ENCODE data around the gene TMEM229B. TPM values are rescaled to one million over a fixed set of nuclear protein-coding genes. Genes with fewer than 3 reads are reported as not detected.
A peak's percentile ranks its signal among the peaks of the same experiment; 100 is the strongest.

TMEM229B gene
- total RNA-seq, 2 experiments from 2014 or later = 24.3 to 25.1 TPM

DNA sequence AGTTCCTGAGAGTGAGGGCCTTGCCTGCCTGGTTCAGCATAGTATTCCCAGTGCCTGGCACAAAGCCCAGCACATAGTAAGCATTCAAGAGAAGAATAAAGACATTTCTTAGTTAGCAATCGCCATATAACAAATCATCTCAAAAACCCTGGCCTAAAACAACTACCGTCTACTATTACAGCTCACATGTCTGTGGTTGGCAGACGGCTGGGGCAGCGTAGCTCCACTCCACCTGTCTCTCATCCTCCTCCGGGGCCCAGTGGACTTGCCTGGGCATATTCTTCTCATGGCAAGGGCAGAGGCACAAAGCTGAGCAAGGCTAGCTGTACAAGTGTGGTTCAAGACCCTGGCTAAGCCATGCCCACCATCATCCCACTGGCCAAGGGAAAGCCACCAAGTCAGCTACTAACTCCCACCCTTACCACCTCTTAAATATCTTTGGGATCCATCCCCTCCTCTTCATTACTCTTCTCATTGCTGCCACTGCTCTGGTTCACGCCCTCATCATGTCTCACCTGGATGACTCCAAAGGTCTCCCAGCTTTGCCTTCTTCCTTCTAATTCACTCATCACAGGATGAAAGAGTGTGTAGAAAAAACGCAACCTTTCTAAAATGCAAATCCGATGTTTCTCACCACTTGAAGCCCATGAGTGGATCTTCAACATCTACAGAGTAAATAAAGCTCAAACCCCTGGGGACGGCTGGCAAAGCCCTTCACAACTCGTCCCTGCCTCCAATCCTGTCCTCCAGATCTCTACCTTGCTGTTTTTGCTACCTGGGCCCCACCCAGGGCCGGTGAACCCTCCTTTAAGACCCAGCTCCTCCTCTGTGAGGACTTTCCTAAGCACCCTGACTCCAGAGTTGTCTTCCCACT lies 10.4 kb downstream of the TMEM229B start:
- peak overlapping the region; percentile 32 for H3K27ac Mint-ChIP-seq
- CTCF ChIA-PET = interaction anchor here (0.6 to 0.8 kb wide), 2 partner anchors 10 to 13 kb away, joined by 3 read pairs; no protein-coding TSS in a partner anchor
- no peak for DNase-seq
- H3K36me3 Mint-ChIP-seq (ENCODE audit: low read depth) = peaks cover 8% of the 10 kb centered on the region
- H3K9me3 Mint-ChIP-seq = no peaks in the 10 kb centered on the region
- no peak overlapping the region for H3K4me3 Mint-ChIP-seq
- POLR2A ChIA-PET = interaction anchor here (0.5 kb wide), 1 partner anchor 246 kb away, joined by 3 read pairs; no protein-coding TSS in a partner anchor
- peaks cover 11% of the 10 kb centered on the region for H3K4me1 Mint-ChIP-seq
- H3K27me3 Mint-ChIP-seq = no peaks in the 10 kb centered on the region

DNA sequence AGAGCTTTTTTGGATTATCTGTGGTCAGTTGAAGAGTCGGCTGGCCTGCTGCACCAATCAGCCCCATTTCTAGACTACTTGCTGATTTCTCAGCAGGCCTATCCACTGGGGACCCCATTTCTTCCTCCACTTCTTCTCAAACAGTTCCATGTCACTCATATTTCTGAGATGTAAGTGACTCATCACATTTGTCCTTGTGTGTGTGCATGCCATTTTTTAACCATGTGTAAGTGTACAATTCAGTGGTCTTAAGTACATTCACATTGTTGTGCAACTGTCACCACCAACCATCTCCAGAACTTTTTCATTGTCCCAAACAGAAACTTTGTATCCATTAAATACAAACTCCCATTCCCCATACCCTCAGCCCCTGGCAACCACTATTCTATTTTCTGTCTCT lies 14.2 kb downstream of the TMEM229B start:
- Mint-ChIP-seq H3K4me1 (peaks cover 2% of the 10 kb centered on the region), H3K36me3 (ENCODE audit: low read depth) (peaks cover 8% of the 10 kb centered on the region), H3K27me3 (no peaks in the 10 kb centered on the region), H3K9me3 (no peaks in the 10 kb centered on the region), H3K27ac (no peak overlapping the region), H3K4me3 (no peak overlapping the region)
- DNase-seq = no peak
- ChIA-PET POLR2A (no interaction called here), CTCF (no interaction called here)

DNA sequence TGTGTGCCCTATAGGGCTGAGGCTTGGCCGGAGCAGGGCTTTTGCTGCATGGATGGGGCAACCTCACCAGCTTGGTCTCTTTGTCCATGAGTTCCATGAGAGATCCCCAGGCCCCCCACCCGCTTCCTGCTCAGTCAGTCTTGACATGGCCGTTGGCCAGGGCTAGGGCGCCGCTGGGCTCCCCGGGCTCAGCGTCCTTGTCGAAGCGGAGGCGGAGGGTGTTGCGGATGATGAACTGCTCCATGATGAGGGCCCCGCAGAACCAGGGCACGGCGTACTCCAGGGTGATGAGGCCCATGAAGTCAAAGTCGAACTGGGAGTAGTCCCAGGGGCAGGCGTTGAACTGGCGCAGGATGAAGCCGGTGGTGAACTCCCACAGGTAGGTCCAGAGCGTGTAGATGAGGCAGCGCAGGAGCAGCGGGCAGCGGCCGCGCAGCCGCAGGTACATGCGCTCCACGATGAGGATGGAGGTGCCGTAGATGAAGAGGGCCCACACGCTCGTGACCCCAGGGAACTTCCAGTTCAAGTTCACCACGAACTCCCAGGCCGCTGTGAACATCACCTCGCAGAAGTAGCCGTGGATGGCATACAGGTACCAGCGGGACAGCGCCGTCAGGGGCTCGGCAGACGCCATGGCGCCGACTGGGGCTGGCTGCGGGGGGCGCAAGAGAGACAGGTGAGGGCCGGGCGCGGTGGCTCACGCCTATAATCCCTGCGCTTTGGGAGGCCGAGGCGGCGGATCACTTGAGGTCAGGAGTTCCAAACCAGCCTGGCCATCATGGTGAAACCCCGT lies 15.0 kb downstream of the TMEM229B start:
- Mint-ChIP-seq H3K27ac (no peak overlapping the region), H3K4me3 (no peak overlapping the region), H3K4me1 (peaks cover 2% of the 10 kb centered on the region), H3K27me3 (no peaks in the 10 kb centered on the region), H3K9me3 (no peaks in the 10 kb centered on the region), H3K36me3 (ENCODE audit: low read depth) (peaks cover 8% of the 10 kb centered on the region)
- CTCF ChIA-PET = no interaction called here
- POLR2A ChIA-PET = no interaction called here
- no peak for DNase-seq

DNA sequence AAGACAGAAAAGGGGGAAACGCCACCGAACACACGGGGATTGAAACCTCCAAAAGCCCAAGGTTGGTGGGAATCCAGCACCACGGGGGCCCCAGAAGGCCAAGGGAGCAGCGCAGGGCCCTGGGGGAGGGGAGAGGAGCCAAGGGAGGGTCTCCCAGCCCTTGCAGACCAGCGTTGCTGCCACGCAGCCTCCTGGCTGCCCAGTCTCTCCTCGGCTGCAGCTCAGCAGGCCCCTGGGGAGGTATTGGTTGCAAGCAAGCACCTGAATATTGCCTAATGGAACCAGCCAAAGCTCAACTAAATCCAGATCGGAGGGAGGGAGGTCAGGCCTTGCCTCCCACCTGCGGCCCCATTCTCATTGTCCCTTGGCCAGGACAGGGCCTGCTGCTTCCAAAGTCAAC lies 15.8 kb downstream of the TMEM229B start:
- Mint-ChIP-seq H3K9me3 (no peaks in the 10 kb centered on the region), H3K4me3 (no peak overlapping the region), H3K4me1 (no peaks in the 10 kb centered on the region), H3K27me3 (no peaks in the 10 kb centered on the region), H3K27ac (no peak overlapping the region), H3K36me3 (ENCODE audit: low read depth) (peaks cover 5% of the 10 kb centered on the region)
- CTCF ChIA-PET = interaction anchor here (0.6 kb wide), 1 partner anchor 11 kb away, joined by 3 read pairs; no protein-coding TSS in a partner anchor
- DNase-seq = no peak
- POLR2A ChIA-PET = no interaction called here

DNA sequence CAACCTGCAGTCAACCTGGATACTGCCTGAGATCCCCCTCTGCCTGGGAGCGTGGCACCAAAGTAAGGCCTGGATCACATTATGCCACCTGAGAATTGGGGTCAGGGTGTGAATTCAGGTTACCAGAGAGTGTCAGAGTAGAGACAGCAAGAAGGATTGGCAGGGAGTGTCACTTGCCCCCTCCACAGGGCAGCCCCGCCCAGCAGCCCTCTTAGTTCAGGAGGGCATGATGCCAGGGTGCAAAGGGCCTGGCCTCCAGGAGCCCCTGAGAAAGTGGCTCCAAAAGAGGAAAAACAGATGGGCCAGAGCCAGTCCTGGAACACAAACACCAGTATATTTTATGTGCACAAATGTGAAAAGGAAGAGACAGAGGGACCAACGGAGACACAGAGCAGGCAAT lies 18.6 kb downstream of the TMEM229B start:
- no peaks in the 10 kb centered on the region for H3K9me3 Mint-ChIP-seq
- CTCF ChIA-PET = interaction anchor here (1.5 kb wide), 2 partner anchors 11 to 18 kb away, joined by 4 to 5 read pairs; no protein-coding TSS in a partner anchor
- no peaks in the 10 kb centered on the region for H3K27me3 Mint-ChIP-seq
- H3K36me3 Mint-ChIP-seq (ENCODE audit: low read depth) = no peaks in the 10 kb centered on the region
- H3K4me3 Mint-ChIP-seq = no peak overlapping the region
- POLR2A ChIA-PET = no interaction called here
- H3K27ac Mint-ChIP-seq = peak overlapping the region; percentile 46
- DNase-seq = no peak
- H3K4me1 Mint-ChIP-seq = peaks cover 8% of the 10 kb centered on the region

DNA sequence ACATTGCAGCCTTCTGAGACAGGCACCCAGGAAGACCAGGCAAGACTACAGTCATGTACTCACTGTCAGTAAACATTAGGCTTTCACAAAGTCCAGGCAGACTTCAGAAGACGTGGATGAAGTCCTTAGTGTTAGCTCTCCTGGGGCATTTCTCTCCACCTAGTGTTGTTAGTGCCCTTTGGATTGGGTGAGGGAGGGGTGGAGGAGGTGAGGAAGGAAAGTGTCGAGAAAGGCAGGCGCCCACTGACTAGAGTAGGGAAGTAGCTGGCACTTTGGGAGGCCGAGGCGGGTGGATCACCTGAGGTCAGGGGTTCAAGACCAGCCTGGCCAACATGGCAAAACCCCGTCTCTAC lies 20.2 kb downstream of the TMEM229B start:
- Mint-ChIP-seq H3K4me1 (peaks cover 23% of the 10 kb centered on the region), H3K27ac (no peak overlapping the region), H3K9me3 (no peaks in the 10 kb centered on the region), H3K27me3 (no peaks in the 10 kb centered on the region), H3K36me3 (ENCODE audit: low read depth) (no peaks in the 10 kb centered on the region), H3K4me3 (no peak overlapping the region)
- ChIA-PET POLR2A (no interaction called here), CTCF (interaction anchor here (0.8 kb wide), 1 partner anchor 10 kb away, joined by 3 read pairs; no protein-coding TSS in a partner anchor)
- DNase-seq = no peak

DNA sequence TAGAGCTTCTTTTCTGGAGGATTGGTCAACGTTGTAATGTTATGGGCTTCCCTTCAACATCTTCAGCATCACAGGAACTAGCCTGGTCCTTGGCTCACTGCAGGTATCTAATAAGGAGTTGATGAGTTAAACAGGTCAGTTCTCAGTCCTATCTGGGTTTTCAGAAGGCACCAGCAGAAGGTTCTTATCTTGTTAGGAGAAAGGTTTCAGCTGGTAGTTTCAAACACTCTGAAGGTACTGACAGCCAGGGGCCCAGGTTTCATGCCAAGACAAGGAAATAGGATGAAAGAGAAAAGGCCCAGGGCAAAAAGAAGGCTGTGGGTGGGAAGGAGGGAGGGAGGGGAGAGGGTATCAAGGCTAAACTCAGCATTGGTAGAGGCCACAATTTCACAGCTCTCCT lies 21.4 kb downstream of the TMEM229B start:
- Mint-ChIP-seq H3K4me1 (peaks cover 23% of the 10 kb centered on the region), H3K27me3 (no peaks in the 10 kb centered on the region), H3K36me3 (ENCODE audit: low read depth) (no peaks in the 10 kb centered on the region), H3K4me3 (no peak overlapping the region), H3K27ac (no peak overlapping the region), H3K9me3 (no peaks in the 10 kb centered on the region)
- CTCF ChIA-PET = interaction anchor here (0.7 to 1.5 kb wide), 3 partner anchors 9 to 90 kb away, joined by 3 to 7 read pairs (median 4); no protein-coding TSS in a partner anchor
- POLR2A ChIA-PET = no interaction called here
- DNase-seq = no peak

DNA sequence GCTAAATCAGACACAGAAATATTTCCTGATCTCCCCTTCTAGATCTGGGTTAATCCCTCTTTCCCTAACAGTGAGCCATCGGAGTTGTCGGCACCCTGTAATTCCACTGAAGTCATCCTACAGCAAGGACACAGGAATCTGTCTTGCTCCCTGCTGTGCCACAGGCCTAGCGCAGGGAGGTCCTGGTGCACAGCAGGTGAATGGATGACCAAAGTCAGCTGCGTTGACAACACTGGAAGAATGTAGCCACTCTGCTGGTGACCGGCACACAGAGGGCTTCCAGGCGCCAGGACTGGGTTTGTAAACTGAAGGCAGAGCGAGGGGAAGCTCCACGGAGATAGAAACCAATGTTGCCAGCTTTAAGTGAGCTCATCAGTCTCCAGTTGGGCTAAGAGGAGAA lies 23.6 kb downstream of the TMEM229B start:
- DNase-seq = no peak
- Mint-ChIP-seq H3K27me3 (no peaks in the 10 kb centered on the region), H3K36me3 (ENCODE audit: low read depth) (no peaks in the 10 kb centered on the region), H3K4me3 (no peak overlapping the region), H3K9me3 (no peaks in the 10 kb centered on the region), H3K27ac (peak overlapping the region; percentile 48), H3K4me1 (peaks cover 26% of the 10 kb centered on the region)
- ChIA-PET POLR2A (no interaction called here), CTCF (interaction anchor here (0.6 to 1.7 kb wide), 5 partner anchors 12 to 781 kb away, joined by 3 to 4 read pairs (median 3); no protein-coding TSS in a partner anchor)

DNA sequence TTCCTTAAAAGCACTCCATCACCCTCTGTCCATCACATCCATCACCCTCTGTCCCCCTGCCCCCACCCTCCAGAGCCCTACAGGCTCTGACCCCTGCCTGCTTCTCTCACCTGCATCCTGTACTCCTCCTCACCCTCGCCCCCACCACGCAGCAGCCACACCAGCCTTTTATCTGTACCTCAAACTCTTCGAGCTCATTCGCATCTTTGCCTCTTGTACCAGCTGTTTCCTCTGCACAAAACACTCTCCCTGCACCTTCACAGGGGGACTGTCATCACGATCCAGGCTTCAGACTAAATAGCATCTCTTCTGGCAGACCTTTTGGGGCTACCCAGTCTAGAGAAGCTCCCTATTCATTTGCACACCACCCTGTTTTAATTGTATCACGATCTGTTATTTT lies 24.1 kb downstream of the TMEM229B start:
- Mint-ChIP-seq H3K9me3 (no peaks in the 10 kb centered on the region), H3K4me3 (no peak overlapping the region), H3K27ac (peak overlapping the region; percentile 48), H3K4me1 (peaks cover 26% of the 10 kb centered on the region), H3K36me3 (ENCODE audit: low read depth) (no peaks in the 10 kb centered on the region), H3K27me3 (no peaks in the 10 kb centered on the region)
- ChIA-PET CTCF (interaction anchor here (1.1 to 1.7 kb wide), 4 partner anchors 14 to 240 kb away, joined by 3 to 4 read pairs (median 3); no protein-coding TSS in a partner anchor), POLR2A (no interaction called here)
- peak; percentile 66 for DNase-seq

DNA sequence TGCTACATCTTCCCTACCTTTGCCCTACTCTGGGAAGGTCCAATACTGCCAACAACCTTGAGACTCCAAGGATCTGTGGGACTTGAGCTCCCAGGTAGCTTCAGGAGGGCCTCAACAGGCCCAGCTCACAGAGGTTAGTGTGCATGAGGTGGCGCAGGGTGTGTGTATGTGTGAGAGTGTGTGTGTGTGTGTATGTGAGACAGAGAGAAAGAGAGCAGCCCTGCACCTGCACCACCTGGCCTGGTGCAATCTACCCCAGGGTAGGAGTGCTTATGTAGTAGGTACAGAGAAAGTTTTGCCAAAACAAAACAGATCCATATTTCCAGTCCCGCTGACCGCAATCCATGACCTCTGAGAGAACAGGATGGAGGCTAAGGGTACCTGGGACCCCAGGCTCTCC lies 24.6 kb downstream of the TMEM229B start:
- Mint-ChIP-seq H3K27ac (peak overlapping the region; percentile 71), H3K4me3 (no peak overlapping the region)
- CTCF ChIA-PET = interaction anchor here (1.2 kb wide), 1 partner anchor 241 kb away, joined by 4 read pairs; no protein-coding TSS in a partner anchor

DNA sequence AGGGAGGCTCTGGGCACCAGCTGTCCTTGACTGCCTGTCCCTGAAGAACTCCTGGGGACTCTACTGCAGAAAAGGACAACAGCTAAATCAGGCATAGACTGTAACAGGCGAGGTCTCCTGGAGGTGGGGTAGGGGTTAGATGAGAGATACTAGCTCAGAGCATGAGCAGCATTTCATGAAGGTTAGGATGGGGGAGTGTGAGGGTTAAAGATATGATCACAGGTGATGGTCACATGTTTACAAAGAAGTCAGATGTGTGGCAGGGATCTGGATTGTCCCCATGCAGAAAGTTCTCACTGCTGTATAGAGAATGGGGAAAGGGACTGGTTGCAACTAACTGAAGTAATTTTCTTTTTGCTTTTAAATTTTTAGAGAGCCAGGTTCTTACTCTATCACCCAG lies 26.5 kb downstream of the TMEM229B start:
- no peaks in the 10 kb centered on the region for H3K27me3 Mint-ChIP-seq
- H3K4me3 Mint-ChIP-seq = no peak overlapping the region
- ChIA-PET CTCF (interaction anchor here (0.8 to 1.3 kb wide), 2 partner anchors 11 to 42 kb away, joined by 3 to 4 read pairs; no protein-coding TSS in a partner anchor), POLR2A (no interaction called here)
- no peak for DNase-seq
- peaks cover 24% of the 10 kb centered on the region for H3K4me1 Mint-ChIP-seq
- no peaks in the 10 kb centered on the region for H3K9me3 Mint-ChIP-seq
- no peaks in the 10 kb centered on the region for H3K36me3 Mint-ChIP-seq (ENCODE audit: low read depth)
- no peak overlapping the region for H3K27ac Mint-ChIP-seq

More for the DNA sequence above, 24.6 kb downstream of the TMEM229B start:
- POLR2A ChIA-PET = no interaction called here
- peaks cover 26% of the 10 kb centered on the region for H3K4me1 Mint-ChIP-seq
- no peak for DNase-seq
- no peaks in the 10 kb centered on the region for H3K36me3 Mint-ChIP-seq (ENCODE audit: low read depth)
- H3K27me3 Mint-ChIP-seq = no peaks in the 10 kb centered on the region
- no peaks in the 10 kb centered on the region for H3K9me3 Mint-ChIP-seq

DNA sequence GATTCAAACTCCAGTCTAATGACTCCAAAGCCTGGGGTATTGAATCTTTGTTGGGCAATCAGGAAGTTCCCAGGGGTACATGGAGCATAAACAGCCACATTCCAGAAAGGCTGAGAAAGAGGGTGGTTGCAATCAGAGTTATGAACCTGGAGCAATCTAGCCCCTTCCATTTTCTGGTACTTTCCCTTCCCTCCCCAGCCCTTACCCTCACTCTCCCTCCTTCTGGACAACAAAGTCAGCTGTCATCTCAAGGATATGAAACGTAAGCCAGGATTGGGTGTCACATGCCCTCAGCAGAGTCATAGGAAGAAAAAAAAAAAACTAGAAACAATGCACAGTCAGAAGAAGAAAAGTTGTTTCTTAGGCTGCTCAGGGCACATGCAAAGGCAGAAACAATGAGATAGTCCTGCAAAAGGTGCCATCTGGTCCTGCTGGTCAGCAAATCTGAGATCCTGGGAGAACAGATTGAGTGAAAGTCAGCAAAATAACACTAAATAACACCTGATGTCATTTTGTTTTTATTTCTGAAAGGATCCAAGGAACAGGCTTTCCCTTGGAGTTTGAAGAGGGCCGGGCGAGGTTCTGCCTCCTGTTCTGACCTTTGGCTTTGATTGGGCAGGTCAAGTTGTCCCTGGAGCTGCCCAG lies 27.1 kb downstream of the TMEM229B start:
- H3K4me1 Mint-ChIP-seq = peaks cover 22% of the 10 kb centered on the region
- ChIA-PET POLR2A (no interaction called here), CTCF (interaction anchor here (0.8 kb wide), 1 partner anchor 11 kb away, joined by 3 read pairs; no protein-coding TSS in a partner anchor)
- H3K4me3 Mint-ChIP-seq = no peak overlapping the region
- H3K27me3 Mint-ChIP-seq = no peaks in the 10 kb centered on the region
- no peak for DNase-seq
- no peak overlapping the region for H3K27ac Mint-ChIP-seq
- no peaks in the 10 kb centered on the region for H3K36me3 Mint-ChIP-seq (ENCODE audit: low read depth)
- H3K9me3 Mint-ChIP-seq = peaks cover 3% of the 10 kb centered on the region
